Left renal pelvis (tissue), 4 donors: ENCODE measurements around the gene MNT. TPM values are rescaled to one million over a fixed set of nuclear protein-coding genes. Genes with fewer than 3 reads are reported as not detected.

Experiments
- DNase-seq, 4 donors: peaks; one replicate each; pipeline ENCODE4 v3.0.0-alpha.2; 2013; ENCODE audit warnings: low read depth in 4 of 4, low spot score in 3 of 4
- polyA plus RNA-seq, 4 donors: library from polyadenylated mRNA; unstranded; fragments of 120-200 nt; gene quantifications; one replicate each; pipeline ENCODE4 v1.2.1, GENCODE V29; 2013; ENCODE audit not compliant: insufficient read length in 4 of 4

Gene MNT
- polyA plus RNA-seq, 4 donors = 11.5 to 20.6 (median 15.6) TPM

GRCh38 chr17:2384439-2385127, 16.3 kb downstream of the MNT start:
- DNase-seq = no peak

- no peak for DNase-seq
Observed at GRCh38 chr17:2383628-2384167, 17.2 kb downstream of the MNT start.

- DNase-seq = no peak
Observed at GRCh38 chr17:2380950-2381649, 19.8 kb downstream of the MNT start.

- no peak for DNase-seq
Observed at GRCh38 chr17:2380226-2380922, 20.5 kb downstream of the MNT start.

GRCh38 chr17:2379489-2380225, 21.2 kb downstream of the MNT start:
- no peak for DNase-seq

GRCh38 chr17:2378905-2379304, 22.0 kb downstream of the MNT start:
- DNase-seq = peak in 1 of 4 donors; percentile 48

GRCh38 chr17:2377659-2378058, 23.2 kb downstream of the MNT start:
- DNase-seq = no peak

GRCh38 chr17:2376107-2376506, 24.8 kb downstream of the MNT start:
- no peak for DNase-seq

GRCh38 chr17:2375406-2375805, 25.5 kb downstream of the MNT start:
- no peak for DNase-seq

GRCh38 chr17:2374549-2375285, 26.1 kb downstream of the MNT start:
- DNase-seq = no peak

- no peak for DNase-seq
Observed at GRCh38 chr17:2373179-2373578, 27.7 kb downstream of the MNT start.

GRCh38 chr17:2372681-2373080, 28.2 kb downstream of the MNT start:
- DNase-seq = no peak

- DNase-seq = no peak
Observed at GRCh38 chr17:2372180-2372579, 28.7 kb downstream of the MNT start.

- no peak for DNase-seq
Observed at GRCh38 chr17:2371183-2372130, 29.4 kb downstream of the MNT start.

- no peak for DNase-seq
Observed at GRCh38 chr17:2370211-2370589, 30.7 kb downstream of the MNT start.

- no peak for DNase-seq
Observed at GRCh38 chr17:2369551-2370210, 31.2 kb downstream of the MNT start.

- DNase-seq = no peak
Observed at GRCh38 chr17:2369039-2369438, 31.8 kb downstream of the MNT start.

- no peak for DNase-seq
Observed at GRCh38 chr17:2368359-2368758, 32.5 kb downstream of the MNT start.
